ENCODE data around the gene GRIK3.

The GRIK3 gene

GRCh38 chr1:37051346-37051745, 17.0 kb upstream of the GRIK3 start:
- in situ Hi-C loops (cut with MboI; ENCODE audit: low pct_unique_long_range_greater_than_20kb, low sequenced_read_pairs, unreplicated experiment), result no loop called here
- TF ChIP-seq CTCF (IDR thresholded peaks at IDR 0.05; ENCODE audit: extremely low read depth, insufficient read depth, missing control alignments), result no peak
- DNase-seq (ENCODE audit: low spot score), result no peak

- no peak for TF ChIP-seq CTCF (IDR thresholded peaks at IDR 0.05; ENCODE audit: extremely low read depth, insufficient read depth, missing control alignments)
- DNase-seq (ENCODE audit: low spot score), result no peak
- in situ Hi-C loops (cut with MboI; ENCODE audit: low pct_unique_long_range_greater_than_20kb, low sequenced_read_pairs, unreplicated experiment), result no loop called here
These were observed 13.2 kb upstream of the GRIK3 start for GRCh38 chr1:37047542-37047941.

GRCh38 chr1:37043101-37043500, 8.8 kb upstream of the GRIK3 start:
- in situ Hi-C loops (cut with MboI; ENCODE audit: low pct_unique_long_range_greater_than_20kb, low sequenced_read_pairs, unreplicated experiment), result no loop called here
- no peak for TF ChIP-seq CTCF (IDR thresholded peaks at IDR 0.05; ENCODE audit: extremely low read depth, insufficient read depth, missing control alignments)
- DNase-seq (ENCODE audit: low spot score), result no peak

- TF ChIP-seq CTCF (IDR thresholded peaks at IDR 0.05; ENCODE audit: extremely low read depth, insufficient read depth, missing control alignments), result no peak
- in situ Hi-C loops (cut with MboI; ENCODE audit: low pct_unique_long_range_greater_than_20kb, low sequenced_read_pairs, unreplicated experiment), result no loop called here
- DNase-seq (ENCODE audit: low spot score), result no peak
These were observed 8.2 kb upstream of the GRIK3 start for GRCh38 chr1:37042506-37042905.

- no peak for DNase-seq (ENCODE audit: low spot score)
- TF ChIP-seq CTCF (IDR thresholded peaks at IDR 0.05; ENCODE audit: extremely low read depth, insufficient read depth, missing control alignments), result no peak
- in situ Hi-C loops (cut with MboI; ENCODE audit: low pct_unique_long_range_greater_than_20kb, low sequenced_read_pairs, unreplicated experiment), result no loop called here
These were observed 7.2 kb upstream of the GRIK3 start for GRCh38 chr1:37041483-37041882.

- in situ Hi-C loops (cut with MboI; ENCODE audit: low pct_unique_long_range_greater_than_20kb, low sequenced_read_pairs, unreplicated experiment), result no loop called here
- no peak for TF ChIP-seq CTCF (IDR thresholded peaks at IDR 0.05; ENCODE audit: extremely low read depth, insufficient read depth, missing control alignments)
- no peak for DNase-seq (ENCODE audit: low spot score)
These were observed 6.5 kb upstream of the GRIK3 start for GRCh38 chr1:37040773-37041172.

GRCh38 chr1:37040261-37040660, 5.9 kb upstream of the GRIK3 start:
- no peak for TF ChIP-seq CTCF (IDR thresholded peaks at IDR 0.05; ENCODE audit: extremely low read depth, insufficient read depth, missing control alignments)
- in situ Hi-C loops (cut with MboI; ENCODE audit: low pct_unique_long_range_greater_than_20kb, low sequenced_read_pairs, unreplicated experiment), result no loop called here
- DNase-seq (ENCODE audit: low spot score), result no peak
